Measurements from ENCODE around the gene CPN1. TPM values are rescaled to one million over a fixed set of nuclear protein-coding genes. Genes with fewer than 3 reads are reported as not detected.

The CPN1 gene
- total and polyA plus RNA-seq, 2 experiments from 2014 or later: 0.32 TPM; not detected in 1

DNA sequence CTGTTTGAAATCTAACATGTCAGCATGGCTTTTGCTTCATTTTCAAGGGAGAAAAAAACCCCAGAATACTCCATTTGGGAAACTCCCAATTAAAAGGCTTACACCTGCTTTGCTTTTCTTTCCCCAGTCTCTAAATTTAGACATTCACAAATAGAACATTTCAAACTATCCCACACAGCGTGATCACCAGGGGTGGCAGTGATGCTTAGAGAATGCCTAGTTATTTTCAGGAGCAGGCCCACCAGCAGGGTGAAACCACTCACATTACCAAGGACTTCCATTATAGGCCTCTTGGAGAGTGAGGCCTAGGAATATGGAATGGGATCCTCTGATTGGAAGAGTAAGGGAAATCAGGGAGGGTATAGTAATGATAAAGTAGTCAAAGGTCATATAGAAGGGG, 14.2 kb downstream of the CPN1 start:
- no peak overlapping the region for H3K27ac Mint-ChIP-seq
- H3K79me2 ChIP-seq (replicated peaks; ENCODE audit: insufficient read depth): no peaks in the 10 kb centered on the region
- H3F3A ChIP-seq (replicated peaks; ENCODE audit: low read depth): no peaks in the 10 kb centered on the region
- H3K36me3 ChIP-seq (ENCODE audit: insufficient read depth): no peaks in the 10 kb centered on the region
- 0 out of 2 replicates have a peak overlapping the region, but pooled peaks have one; percentile 63 for H2AFZ ChIP-seq
- peaks cover 2% of the 10 kb centered on the region for H3K27me3 Mint-ChIP-seq (ENCODE audit: insufficient read depth, low read depth, poor library complexity)
- no peaks in the 10 kb centered on the region for H3K4me1 ChIP-seq (ENCODE audit: insufficient read depth)
- no peak overlapping the region for H3K4me2 ChIP-seq
- no peaks in the 10 kb centered on the region for H3K36me3 Mint-ChIP-seq (ENCODE audit: low read depth)
- TF ChIP-seq, protein P1, sequence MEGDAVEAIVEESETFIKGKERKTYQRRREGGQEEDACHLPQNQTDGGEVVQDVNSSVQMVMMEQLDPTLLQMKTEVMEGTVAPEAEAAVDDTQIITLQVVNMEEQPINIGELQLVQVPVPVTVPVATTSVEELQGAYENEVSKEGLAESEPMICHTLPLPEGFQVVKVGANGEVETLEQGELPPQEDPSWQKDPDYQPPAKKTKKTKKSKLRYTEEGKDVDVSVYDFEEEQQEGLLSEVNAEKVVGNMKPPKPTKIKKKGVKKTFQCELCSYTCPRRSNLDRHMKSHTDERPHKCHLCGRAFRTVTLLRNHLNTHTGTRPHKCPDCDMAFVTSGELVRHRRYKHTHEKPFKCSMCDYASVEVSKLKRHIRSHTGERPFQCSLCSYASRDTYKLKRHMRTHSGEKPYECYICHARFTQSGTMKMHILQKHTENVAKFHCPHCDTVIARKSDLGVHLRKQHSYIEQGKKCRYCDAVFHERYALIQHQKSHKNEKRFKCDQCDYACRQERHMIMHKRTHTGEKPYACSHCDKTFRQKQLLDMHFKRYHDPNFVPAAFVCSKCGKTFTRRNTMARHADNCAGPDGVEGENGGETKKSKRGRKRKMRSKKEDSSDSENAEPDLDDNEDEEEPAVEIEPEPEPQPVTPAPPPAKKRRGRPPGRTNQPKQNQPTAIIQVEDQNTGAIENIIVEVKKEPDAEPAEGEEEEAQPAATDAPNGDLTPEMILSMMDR (conservative IDR thresholded peaks at IDR 0.05; ENCODE audit: low read depth in 2 of 2): no peak
- TF ChIP-seq EZH2phosphoT487 (IDR thresholded peaks at IDR 0.05; ENCODE audit: unreplicated experiment) (no peak), ZNF114 (CRISPR knock-in tag; IDR thresholded peaks at IDR 0.05) (no peak), POLR2AphosphoS5 (IDR thresholded peaks at IDR 0.05; ENCODE audit: low read depth) (no peak), ETS1 (IDR thresholded peaks at IDR 0.05) (no peak), JUNB (IDR thresholded peaks at IDR 0.05; ENCODE audit: unreplicated experiment) (no peak), EZH2 (IDR thresholded peaks at IDR 0.05; ENCODE audit: low read depth, unreplicated experiment) (no peak), CREB1 (CRISPR knock-in tag; IDR thresholded peaks at IDR 0.05; ENCODE audit: low read depth) (no peak), STAT1 (IDR thresholded peaks at IDR 0.05; ENCODE audit: unreplicated experiment) (no peak), ZNF462 (CRISPR knock-in tag; IDR thresholded peaks at IDR 0.05) (no peak)
- no peak for ATAC-seq
- H3K4me1 Mint-ChIP-seq: no peaks in the 10 kb centered on the region
- no peaks in the 10 kb centered on the region for H4K20me1 ChIP-seq (replicated peaks; ENCODE audit: insufficient read depth)
- H3K9me3 Mint-ChIP-seq: no peaks in the 10 kb centered on the region
- no peak overlapping the region for H3K27ac ChIP-seq (ENCODE audit: low read depth)
- H3K9me2 ChIP-seq (ENCODE audit: insufficient read depth): no peaks in the 10 kb centered on the region; the same call in 1 of the 2 replicates
- no peak for DNase-seq (ENCODE audit: low spot score)
- no peaks in the 10 kb centered on the region for H3K27me3 ChIP-seq (ENCODE audit: insufficient read depth)
- no peak overlapping the region for H3K4me3 ChIP-seq
- no peak overlapping the region for H3K4me3 Mint-ChIP-seq
